Activated T-helper 1 cell treated with anti-CD3 and anti-CD28 coated beads, Interleukin-2, amount 50 U/mL, for 16 hours (primary cell): ENCODE data around the gene PTPN5.

Experiments used
- DNase-seq, 2 donors: peaks; one replicate each; pipeline ENCODE4 v3.0.0-alpha.2; 2020; ENCODE audit warnings: low read depth in 1 of 2, low spot score in 1 of 2

The PTPN5 gene

DNA sequence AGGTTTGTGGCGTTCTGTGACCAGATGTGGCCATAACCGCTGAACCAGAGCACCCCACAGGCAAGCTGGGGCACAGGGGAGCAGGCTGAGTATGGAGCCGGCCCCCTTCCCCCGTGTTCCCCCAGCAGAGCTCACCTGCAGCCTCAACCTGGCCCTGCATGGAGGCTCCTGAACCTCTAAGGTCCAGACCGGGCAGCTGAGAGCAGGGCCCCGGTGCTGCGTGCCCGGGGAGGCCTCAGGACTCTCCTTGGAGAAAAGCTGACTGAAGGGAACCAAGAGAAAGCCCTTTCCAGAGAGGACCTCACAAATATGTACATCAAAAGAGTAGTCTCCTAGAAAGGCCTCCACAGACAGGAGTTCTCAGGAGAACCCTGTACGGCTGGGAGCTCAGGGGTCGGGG lies 48.2 kb downstream of the PTPN5 start:
- no peak for DNase-seq

DNA sequence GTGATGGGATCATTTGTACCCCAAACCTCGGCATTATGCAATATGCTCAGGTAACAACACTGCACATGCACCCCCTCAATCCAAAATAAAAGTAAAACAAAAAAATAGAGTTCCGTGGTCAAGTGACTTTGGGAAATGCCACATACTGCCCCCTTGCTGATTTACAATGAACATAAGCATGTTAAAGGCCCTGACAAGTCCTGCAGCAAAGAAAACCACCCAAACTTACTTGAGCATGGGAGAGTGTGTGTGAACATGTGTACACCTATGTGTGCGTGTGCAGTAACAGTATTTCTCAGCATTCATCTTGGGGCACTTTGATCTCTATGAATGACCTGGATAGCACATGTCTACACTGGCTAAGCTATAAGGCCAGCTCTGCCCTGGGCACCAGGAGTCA lies 49.8 kb downstream of the PTPN5 start:
- DNase-seq = no peak

DNA sequence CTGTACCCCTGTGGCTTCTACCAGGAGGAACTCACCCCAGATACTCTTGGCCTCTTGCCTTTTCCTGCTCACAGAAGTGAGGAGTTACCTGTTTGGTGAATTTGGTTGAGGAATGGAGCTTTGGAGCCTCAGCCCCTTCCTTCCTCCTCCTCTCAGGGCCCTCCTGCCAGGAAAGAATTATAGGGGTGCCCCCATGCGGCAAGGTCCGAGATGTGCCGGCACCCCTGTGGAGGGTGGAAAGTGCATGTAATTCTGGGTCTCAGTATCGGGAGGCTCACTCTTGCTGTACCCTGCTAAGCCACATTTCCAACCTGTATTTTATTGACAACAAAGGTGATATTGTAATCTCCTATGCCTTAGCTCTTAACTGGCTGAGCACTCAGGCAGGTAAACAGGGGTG lies 51.9 kb downstream of the PTPN5 start:
- no peak for DNase-seq

DNA sequence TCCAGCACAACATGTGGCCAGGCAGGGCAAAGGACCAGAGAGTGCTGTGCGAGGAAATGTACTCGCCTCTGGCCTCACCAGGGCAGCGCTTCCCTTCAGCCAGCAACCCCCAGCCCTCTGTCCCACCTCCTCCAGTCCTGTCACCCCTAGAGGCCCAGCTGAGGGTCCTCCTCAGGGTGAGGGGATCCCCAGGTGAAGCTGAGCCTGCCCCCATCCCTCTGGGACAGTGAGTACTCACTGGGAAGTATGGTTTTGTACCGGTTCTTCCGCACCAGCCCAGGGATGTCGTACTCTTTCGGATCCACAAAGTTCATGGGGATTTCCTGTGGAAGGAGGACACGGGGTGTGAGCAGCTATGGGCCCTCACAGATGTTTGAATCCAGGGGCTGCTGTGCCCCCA lies 54.0 kb downstream of the PTPN5 start:
- DNase-seq = no peak

DNA sequence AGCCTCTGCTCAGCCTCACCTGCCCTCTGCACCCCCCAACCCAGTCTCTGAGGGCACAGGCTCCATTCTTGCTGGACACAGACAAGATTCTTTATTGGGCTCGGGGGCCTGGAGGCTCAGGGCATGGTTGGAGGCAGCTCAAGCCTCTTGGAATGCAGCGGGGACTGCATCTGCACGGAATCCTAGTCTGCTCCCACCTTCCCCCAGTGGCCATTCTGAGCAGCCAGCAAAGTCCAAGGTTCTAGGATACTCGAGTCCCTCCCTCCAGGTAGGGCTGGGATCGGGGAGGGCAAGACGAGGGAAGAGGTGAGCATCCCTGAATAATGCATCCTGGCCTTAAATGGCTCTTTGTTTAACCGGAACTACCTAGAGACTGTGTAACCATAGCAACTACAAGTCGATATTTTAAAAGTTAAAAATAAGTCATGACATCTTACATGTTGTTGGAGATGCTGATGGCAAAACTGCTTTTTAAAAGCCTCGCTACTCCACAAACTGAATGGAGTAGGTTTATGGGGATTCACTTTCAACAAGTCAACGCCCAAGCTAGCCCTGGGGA lies 54.9 kb downstream of the PTPN5 start:
- no peak for DNase-seq

DNA sequence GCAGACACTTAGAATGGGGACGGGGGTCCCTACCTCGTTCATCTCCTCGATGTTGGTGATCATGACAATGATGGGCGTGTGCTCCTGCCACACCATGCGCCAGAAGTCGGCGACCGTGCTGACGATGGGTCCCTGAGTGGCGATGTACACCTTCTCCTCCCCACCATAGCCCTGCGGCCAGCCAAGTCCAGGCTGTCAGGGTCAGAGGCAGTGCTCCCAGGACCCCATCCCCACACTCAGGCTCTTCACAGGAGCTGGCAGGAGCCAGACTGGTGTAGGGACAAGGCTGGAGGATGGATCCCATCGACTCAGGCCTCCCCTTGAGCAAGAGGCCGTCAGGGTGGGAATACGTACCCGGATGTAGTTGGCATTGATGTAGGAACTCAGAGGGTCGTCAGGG lies 58.4 kb downstream of the PTPN5 start:
- DNase-seq = no peak

DNA sequence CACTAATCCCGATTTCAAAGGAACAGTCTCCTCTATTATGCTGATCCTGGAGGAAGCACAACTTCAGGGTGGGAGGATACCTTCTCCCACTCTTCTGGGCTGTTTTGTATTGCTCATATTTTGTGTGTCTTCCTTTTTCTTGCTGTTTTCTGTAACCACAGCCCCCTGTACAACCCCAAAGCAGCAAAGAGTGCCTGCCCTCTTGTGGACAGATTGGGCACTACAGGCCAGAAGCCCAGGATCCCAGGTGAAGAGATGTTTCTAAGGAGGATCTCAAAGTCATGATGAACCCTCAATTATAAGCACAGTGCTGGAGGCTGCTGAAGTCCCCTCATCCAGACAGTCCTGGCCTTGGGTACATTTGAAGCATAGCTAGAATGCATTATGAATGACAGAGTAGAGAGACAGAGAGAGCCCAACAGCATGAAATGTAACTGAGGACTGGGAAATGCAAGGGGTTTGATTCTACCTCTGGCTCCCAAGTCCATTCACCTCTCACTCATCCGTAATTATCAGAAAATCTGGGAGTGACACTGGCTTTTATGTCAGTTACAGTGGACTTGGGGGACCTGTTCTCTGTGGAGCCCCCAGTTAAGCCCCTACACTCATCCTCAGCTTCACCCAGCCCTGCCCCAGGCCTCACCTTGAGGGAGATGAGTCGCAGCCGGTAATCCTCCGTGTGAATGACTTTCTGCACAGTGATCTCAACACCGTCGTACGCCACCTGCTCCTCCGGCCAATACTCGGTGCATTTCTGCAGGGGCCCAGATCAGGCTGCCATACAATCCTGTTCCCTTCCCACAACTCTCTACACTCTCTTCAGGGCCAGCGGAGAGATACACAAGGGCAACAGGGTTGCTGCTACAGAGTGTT lies 59.4 kb downstream of the PTPN5 start:
- DNase-seq = peak; percentile 45 to 46

DNA sequence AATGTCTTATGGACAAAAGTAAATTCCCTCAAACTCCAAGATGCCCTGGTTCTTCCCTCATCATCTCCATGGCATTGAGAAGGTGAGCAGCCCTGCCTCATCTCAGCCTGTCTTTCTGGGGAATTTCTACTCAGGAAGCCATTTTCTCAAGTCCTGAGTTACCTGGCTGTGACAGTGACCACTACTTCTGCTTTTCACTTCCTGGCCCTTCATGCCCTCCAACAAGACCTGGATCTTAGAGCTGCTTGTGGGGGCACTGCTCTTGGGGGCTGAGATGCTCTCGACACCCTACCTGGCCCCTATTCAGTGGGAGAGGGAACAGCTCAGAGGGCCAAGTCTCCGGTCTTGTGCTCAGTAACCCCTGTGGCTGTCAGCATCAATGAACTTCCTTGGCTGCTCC lies 60.2 kb downstream of the PTPN5 start:
- no peak for DNase-seq

DNA sequence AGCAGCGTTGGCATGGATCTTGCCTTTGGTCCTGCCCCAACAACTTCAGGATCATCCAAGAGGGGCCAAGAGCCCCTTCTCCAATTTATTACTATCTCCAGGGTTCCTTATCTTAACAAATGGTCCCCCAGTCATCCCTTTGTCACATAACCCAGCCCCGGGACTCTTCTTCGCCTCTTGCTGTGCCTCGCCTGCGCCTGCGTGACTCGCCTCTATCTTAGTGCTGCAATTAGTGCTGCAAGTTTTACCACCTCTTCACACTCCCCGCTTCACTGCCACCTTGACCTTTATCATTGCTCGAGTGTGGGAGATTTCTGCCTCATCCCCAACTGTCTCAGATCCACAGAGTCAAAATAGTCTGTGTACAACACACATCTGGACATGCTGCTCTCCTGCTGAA lies 61.6 kb downstream of the PTPN5 start:
- no peak for DNase-seq

DNA sequence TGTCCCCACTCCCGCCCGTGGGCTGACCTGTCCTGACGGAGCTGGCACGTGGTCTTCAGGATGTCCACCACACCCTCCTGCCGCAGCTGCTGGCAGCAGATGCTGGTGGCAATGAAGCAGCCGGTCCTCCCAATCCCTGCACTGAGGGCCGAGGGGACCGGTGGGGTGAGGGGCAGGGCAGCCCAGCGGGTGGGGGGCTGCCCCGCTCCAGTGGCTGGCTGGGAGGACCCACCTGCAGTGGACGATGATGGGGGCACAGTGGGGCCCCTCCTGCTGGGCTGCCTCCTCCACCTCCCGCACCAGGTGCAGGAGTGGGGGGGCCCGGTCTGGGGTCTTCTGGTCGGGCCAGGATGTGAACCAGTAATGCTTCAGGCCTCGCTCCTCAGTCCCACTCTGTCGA lies 62.2 kb downstream of the PTPN5 start:
- DNase-seq = no peak

DNA sequence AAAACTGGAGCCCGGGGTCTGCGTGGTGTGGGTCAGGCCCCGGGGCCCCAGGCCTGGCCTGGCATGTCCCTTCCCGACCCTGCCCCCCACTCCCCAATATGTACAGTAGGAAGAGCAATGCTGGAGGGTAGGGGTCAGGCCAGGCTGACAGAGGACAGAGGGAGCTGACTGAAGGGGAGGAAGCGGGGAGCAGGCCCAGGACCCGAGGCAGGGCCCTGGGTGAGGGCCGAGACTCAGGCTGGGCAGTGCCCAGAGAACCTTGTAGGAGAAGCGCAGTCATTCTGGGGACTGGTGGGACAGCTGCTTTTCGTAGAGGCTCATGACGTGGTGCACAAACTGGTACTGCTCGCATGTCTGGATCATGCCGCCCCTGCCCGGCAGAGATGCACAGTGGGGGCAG lies 62.9 kb downstream of the PTPN5 start:
- DNase-seq = no peak

DNA sequence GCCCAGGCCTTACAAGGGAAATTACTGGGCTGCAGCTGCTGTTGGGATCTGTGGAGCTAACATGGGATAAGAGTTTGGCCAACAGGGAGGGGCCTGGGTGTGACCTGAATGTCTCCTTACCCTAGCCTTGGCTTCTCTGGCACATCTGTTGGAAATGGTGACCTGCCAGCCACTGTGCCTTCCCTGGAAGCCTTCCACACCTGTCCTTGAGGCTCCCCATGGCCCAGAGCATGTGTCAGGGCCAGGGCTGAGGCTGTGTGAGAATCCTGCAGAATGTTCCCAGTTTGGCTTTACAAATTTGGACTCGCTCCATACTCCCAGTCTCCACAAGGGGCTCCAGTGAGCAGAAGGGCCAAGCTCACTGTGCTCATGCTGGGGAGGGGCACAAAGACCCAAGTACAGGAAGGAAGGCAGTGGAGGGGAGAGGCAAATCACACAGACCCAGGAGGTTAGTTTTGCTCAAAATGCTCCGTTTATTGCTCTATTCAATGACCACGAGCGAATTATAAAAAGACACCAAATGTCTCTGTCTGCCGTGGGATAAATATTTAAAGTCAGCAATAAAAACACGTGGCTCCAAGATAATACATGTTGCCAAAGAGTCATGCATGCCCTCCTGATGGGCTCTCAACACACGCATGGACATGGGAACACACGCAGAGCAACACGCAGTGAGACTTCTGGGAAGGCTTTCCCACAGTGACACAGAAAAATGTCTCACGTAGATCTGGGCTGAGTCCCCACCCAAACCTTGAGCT lies 63.9 kb downstream of the PTPN5 start:
- DNase-seq = peak in 1 of 2 donors; percentile 22

DNA sequence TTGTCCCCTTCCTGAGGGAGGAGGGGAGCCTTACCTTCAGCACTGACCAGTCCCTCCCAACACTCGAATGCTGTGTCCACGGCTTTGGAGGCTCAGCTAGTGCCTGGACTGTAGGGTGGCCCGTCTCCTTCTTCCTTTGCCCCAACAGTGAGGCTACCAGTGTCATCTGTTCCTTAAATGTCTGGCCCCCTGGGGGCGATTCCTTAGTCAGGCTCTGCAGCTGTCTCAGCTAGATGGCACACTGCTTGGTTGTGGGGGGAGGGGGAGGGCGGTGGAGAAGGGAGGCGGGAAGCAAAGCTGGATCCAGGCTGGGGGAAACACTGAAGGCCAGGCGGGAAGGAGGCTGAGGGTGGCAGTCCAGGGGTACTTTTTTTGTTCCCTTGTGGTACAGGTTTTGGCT lies 65.6 kb downstream of the PTPN5 start, which contains the start of gene IGSF22:
Gene IGSF22, minus strand, starts transcription at position 149 of the 400 bp plus-strand sequence. CDS start 1,952 bp downstream, outside the sequence.
- DNase-seq = no peak

DNA sequence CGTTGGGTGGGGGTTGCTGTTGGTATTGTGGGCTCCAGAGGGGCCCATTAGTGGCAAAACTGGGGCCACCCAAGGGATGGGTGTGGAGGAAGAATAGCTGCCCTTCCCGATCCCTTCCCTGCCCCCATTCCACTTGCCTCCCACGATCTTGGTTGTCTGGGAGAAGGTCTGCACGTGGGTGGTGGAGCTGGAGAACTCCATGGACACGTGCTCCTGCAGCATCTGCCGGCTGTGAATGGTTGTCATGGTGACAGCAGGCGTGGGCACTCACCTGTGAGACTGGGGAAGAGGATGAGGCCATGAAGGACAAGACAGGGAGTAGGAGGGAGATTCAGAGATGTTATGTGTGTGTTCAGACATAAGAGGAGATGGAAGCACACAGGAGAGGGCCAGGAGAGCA lies 67.6 kb downstream of the PTPN5 start:
- no peak for DNase-seq

DNA sequence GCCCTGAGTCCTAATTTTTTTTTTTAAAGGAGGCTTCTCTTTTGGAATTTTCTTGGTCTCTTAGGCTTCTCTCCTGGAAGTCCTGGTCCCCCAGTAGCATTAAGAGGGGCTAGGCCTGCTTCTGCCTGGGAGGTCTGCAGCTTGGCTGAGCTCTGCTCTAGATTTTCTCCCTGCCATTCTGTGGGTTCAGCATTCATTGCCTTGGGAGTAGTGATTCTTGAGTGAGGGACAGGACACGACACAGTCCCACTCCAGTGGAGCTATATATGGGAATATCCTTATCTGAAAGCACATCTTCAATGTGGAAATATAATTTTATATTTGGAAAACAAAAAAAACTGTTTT lies 69.3 kb downstream of the PTPN5 start:
- no peak for DNase-seq

DNA sequence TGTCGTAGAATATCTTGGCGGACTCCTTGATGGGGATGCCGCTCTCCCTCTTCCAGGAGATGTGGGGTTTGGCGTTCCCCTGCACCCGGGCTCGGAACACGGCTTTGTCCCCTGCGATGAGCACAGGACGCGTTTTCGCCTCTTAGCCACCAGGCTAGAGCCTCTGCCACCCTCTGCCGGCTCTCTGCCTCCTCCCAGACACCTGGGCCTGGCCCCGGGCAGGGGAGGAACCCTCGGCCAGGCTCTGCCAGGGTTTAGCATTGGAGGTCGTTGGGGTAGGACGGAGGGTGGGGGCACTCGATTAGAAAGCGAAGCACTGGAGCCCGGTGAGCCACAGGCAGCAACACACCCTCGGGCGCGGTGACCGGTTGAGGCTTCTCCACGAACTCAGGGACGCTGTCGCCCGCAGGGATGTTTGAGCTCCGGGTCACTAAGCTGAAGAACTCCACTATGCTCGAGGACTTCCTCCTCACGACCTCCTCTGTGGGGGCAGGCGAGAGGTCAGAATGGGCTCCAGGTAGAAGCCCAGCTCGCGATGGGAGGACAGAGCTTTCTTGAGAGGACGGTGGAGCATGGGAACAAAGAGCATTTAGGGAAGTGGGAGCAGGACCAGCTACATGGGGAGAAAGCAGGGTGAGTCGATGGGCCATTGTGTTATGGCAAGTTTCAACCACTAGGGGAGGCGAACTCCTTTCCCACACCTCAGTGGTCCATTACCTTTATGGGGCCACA lies 69.9 kb downstream of the PTPN5 start:
- peak in 1 of 2 donors; percentile 11 for DNase-seq

DNA sequence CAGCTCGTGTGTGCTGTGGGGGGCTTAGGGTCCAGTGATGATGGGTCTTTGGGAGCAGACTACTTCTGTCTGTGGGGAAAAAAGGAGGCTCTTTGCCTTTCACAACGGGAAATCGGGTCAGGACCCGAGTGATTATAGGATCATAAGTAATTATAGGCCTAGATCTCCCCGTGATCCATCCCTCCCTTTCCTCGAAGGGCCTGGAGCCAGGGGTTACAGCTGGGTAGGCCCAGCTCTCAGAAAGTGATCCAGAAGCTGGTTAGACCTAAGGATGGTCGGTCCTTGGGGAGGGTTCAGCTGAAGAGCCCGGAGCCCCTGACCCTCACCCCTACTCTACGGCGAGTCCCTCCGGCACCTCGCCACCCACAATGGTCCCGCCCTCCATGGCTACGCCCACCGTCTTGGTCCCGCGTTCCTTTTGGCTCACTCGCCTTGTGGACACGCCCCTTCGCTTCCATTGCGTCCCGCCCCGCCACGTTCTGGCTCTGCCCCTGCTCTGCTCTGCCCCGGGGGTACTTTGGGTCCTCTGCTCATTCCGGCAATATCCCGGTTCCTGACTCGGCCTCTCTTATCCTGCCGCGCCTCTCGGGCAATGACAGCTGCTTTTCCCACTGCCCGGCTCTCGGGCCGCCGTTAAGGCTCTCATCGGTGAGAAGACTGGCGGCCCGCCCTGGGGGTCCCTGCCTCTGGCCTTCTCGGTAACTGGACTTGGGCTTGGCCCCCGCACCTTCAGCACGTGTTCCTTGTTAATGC lies 70.6 kb downstream of the PTPN5 start:
- DNase-seq = peak; percentile 55 to 70

DNA sequence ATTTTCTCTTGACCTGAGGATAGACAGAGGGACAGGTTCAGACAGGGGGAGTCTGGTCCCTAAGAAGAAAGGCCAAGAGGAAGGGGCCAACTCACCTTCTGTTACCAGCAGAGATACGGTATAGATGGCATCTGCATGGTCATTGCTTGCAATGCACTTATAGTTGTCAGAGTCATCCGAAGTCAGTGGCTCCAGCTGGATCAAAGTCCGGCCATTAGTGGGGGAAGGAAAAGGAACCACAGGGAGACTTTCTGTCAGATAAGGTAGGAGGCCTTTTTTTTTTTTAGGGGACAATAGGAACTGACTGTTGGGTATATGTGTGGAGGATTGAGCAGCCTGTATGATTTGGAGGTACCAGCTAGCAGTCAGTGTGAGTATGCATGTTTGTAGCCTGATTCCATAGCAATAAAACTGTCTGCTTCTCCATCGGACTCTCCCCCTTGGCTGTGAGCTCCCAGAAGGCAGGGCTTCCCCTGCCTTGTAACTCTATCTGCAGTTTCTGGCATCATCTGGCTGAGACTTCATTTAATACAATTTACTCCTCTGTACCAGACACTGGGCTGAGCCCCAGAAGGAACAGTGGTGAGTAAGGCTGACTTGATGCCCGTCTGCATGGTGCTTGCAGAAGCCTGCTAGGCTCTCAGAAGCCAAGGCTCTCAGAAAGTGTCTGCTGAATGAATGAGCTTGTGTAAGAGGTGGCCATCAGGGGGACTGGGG lies 71.3 kb downstream of the PTPN5 start:
- no peak for DNase-seq

DNA sequence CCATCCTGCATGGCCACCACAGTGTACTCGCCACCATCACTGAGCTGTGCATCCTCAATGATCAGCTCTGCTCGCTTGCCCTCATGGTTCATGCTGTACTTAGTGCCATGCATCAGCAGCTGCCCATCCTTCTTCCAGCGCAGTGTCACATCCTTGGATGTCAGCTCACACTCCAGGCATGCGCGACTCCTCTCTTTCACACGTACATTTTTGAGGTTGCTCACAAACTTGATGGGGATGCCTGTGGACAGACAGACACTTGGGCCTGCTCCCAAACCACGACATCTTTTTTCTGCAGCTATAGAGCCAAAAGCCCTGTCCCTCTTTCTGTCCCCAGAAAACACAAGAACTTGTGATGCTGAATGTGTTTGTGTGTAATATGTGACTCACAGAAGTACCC lies 76.1 kb downstream of the PTPN5 start:
- DNase-seq = no peak

DNA sequence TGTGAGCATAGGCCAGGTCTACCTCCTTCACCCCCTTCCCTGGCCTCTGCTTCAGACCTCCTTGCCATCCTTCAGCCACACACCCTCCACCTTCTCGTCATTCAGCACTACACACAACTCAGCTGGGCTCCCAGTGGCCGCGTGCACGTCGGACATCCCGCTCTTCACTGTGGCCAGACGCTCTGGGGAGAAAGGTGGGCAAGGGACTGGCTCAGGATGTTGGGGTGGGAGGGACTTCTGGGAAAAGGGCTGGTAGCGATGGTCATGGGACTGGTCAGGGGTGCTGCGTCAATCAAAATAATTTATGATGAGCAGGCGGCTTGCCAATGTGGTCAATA lies 77.2 kb downstream of the PTPN5 start:
- no peak for DNase-seq
